ENCODE data around the gene TCEA3.
"Not testable (repeated sequence)": the region's sequence is repeated elsewhere in the genome, so short reads cannot be mapped to it uniquely, and the experiment has no call there.

Gene TCEA3

DNA sequence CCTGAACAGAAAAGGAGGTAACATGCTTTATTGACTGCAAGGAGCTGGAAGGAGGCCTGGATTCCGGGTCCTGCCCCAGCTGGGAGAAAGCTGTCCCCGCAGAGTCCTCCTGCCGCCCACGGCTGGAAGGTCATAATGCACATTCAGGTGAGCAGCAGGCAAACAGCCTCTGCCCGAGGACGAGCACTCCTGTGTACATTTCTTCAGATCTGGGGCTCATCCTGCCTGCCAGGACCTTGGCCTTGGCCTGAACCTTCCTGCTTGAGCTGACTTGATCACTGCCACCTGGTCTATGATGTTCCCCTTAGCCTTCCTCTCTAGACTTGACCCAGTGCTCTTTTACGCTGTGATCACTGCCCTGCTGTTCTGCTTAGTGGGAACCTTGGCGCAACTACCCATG, 37.1 kb downstream of the TCEA3 start:
- DNase-seq, result no peak

GRCh38 chr1:23385119-23385621, 39.4 kb downstream of the TCEA3 start:
- no peak for DNase-seq

DNA sequence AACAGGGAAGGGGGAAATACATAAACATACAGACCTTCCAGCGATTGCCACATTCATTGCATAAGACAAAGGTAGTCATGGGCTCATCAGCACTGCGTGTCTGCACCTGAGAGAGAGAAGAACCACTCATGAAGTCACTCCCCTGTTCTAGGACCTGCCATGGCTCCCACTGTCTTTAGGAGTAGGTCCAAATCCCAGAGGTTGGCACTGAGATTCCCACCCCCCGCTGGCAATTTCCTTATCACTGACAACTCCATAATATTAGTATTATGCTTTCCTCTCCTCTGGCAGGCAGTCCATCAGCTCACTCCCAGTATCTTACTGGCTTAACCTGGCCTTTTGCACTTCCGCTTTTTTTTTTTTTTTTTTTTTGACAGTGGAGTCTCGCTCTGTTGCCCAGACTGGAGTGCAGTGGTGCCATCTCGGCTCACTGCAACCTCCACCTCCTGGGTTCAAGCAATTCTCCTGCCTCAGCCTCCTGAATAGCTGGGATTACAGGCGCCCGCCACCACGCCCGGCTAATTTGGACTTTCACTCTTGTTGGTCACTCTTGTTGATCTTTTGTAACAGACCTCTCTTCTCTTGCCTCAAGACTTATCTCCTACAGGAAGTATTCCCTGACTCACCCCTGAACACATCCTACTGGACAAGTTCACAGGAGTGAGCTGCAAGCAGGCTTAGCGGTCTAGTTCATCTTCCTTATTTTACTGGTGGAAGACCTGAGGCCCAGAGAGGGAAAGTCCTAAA, 40.1 kb downstream of the TCEA3 start:
- DNase-seq, result no peak

DNA sequence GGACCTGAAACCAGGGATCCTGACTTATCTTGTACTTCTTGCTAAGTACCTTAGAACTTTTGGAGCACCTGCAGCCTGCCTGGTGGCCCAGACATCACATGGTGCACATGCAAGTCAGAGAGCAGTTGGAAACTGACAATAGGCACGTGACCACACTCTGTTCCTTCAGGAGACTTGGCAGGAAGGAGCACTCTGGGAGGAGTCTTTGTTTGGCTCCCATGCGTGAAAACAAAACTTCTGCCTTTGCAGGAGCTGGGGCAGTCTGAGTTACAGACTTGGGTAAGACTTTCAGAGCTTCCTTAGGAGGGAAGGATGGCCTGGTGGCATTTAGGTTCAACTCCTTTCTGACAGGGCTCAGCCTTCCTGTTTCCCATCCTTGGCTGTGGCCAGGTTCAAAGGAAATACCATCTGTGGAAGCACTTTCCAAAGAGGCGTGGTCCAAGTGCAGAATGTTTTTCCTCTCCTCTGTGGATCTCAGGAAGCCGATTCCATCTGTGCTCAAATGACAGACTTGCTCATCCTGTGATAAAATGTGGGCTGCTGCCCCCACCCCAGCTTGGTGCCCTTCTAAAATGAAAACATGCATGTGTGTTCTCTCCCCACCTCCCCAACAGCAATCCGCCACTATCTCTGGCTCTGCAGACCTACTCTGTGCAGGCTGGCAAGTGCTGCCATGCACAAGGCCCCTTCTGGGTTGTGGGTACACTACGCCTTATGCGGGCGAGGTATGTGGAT, 40.8 kb downstream of the TCEA3 start:
- DNase-seq, result no peak

GRCh38 chr1:23381233-23381885, 43.2 kb downstream of the TCEA3 start:
- DNase-seq, result no peak

DNA sequence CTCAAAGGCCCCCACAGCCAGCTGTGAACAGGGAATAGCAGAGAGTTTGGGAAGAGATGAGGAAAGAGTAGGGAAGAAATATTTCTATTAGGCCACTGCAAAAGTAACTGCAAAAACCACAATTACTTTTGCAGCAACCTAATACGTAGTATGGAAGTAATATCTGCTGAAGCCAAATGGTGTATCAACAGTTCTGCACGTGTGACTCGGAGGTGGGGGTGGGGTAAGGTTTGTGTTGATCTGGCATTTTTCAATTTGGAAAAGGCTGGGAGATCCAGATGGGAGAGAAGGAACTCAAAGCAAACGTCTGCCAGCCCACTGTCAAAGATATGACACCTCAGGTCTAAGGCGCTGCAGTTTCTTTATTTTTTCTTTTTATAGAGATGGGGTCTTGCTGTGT, 43.8 kb downstream of the TCEA3 start:
- no peak for DNase-seq

GRCh38 chr1:23380236-23380635, 44.3 kb downstream of the TCEA3 start:
- not testable (repeated sequence) for DNase-seq

- no peak for DNase-seq
Measured at GRCh38 chr1:23376890-23377811, 47.4 kb downstream of the TCEA3 start.

DNA sequence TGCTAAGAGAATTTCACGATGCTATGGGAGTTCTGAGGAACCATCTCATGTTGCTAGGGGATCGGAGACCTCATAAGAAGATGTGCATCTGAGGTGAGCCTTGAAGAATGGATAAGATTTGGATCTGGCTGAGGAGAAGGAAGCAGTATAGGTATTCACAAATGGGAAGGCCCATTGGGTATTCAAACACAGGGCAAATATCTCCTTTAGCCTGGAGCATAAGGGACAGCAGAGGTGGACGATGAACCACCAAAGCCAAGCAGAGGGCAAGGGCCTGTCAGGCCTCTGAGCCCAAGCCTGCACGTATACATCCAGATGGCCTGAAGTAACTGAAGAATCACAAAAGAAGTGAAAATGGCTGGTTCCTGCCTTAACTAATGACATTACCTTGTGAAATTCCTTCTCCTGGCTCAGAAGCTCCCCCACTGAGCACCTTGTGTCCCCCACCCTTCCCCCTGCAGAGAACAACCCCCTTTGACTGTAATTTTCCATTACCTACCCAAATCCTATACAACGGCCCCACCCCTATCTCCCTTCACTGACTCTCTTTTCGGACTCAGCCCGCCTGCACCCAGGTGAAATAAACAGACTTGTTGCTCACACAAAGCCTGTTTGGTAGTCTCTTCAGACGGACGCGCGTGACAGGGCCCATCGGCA, 50.3 kb downstream of the TCEA3 start:
- not testable (repeated sequence) for DNase-seq

- DNase-seq, result no peak
Measured at GRCh38 chr1:23371987-23372880, 52.3 kb downstream of the TCEA3 start.

DNA sequence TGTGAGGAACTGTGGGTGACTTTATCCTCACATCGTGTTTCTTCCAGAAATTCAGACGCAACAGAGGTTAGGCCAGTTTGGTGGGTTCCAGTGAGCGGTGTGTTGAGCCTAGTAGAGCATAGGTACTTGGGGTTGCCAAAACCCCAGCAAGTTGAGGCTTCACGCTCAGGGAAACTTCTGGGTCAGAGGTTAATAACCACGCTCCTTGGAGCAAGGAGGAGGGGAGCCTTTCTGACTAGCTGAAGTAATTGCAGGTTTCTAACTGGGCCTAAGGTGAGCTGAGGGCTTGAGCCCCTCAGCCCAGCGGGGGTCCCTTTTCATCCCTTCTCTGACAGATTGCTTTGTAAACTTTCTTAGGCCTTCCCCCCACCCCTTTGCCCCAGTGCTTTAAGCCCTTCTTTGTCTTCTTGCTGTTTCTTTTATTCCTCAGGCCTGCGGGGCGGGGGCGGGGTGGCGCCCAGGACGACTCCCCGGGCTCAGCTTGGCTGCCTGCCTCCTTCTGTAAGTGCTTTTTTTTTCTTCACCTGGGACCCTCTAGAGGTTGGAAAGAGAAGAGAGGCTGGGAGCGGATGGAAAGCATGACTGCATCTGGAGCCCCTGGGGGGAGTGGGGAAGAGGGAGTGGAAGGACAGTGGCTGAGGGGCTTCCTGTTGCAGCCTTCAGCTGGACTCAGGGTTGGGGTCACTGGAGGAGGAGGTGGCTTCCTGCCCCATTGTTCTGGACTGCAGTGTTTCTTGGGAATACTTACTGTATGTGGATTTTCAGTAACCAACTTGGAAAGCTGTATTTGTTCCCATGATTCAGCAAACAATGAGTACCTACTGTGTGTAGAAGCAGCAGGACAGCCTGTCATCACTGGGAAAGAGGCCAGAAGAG, 53.6 kb downstream of the TCEA3 start:
- DNase-seq, result no peak

GRCh38 chr1:23370330-23370708, 54.2 kb downstream of the TCEA3 start:
- no peak for DNase-seq

- peak; percentile 12 for DNase-seq
Measured at GRCh38 chr1:23369335-23370013, 55.1 kb downstream of the TCEA3 start, which contains the start of gene ZNF436. Gene ZNF436 (minus strand): TSS chr1:23369836. CDS start chr1:23368005, 1,831 bp downstream.

DNA sequence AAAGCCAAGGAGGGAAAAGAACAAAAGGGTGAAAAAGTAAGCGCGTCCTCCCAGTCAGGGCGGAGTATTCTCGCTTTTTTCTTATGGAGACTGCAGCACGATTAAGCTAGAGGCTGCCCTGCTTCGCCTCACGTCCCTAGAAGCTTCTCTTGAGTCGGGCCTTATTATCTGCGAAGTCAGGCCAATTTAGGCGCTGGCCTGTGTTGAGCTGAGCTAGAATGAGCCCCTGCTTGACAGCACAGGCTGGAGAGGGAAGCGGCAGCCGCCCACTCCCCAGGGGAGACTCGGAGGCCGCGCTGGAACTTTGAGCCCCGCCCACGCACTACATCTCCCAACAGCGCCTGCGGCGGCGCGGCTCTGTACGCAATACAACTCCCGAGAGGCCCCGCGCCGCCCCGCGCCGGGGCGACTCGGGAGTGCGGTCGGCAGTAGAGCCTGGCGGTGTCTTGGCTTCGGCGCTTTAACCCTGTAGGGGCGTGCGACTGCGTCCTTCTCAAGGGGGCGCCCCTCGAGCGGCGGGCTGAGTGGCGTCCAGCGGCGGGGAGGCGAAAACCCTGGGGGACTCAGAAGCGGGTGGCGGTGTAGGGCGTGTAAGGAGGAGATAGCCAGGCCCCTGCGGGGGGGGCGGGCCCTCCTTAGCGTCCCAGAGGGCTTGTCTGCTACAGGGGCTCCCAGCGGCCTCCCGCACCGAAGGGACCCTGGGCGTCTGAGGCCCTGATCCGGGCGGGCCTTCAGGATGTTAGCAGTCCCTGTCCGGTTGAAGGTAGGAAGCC, 55.8 kb downstream of the TCEA3 start:
- DNase-seq, result peak; percentile 81

- peak; percentile 96 for DNase-seq
Measured at GRCh38 chr1:23367791-23368561, 56.6 kb downstream of the TCEA3 start.

DNA sequence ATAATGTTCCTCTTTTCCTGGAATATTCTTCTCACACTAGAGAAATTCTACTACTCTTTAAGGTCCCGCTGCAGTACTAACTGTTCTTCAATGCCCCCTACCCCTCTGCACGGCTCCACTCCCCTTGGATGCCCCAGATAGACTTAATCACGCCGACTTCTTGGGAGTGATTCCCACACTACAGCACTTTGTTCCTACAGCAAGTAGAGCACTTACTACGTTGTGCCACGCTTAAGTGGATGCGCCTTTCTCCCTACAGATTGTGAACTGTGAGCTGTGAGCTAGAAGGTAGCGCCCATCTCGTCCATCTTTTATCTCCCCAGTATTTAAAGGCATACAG, 57.1 kb downstream of the TCEA3 start:
- no peak for DNase-seq

GRCh38 chr1:23366598-23366997, 58.0 kb downstream of the TCEA3 start:
- no peak for DNase-seq

DNA sequence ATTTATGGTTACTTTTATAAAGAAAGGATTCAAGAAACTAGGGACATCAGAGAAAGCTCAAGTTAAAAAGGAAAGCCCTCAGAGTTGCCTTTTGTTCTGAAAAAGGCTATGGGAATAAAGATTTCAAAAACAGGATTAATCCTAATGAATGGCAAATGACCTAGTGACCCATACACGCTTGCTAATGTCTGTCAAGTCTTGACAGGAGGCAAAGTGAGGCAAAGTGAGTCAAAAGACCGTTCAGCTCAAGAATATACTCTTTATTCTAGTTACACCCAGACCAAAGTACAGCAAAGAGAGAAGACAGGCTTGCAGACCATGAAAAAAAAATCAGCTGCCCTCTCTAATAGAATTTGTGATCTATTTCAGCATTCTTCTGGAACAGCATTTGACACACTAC, 58.4 kb downstream of the TCEA3 start:
- no peak for DNase-seq

Data from NCI-H1048 (cell line).